Sciatic nerve (tissue), 2 donors: Measurements from ENCODE around the gene EIF4B. TPM values are rescaled to one million over a fixed set of nuclear protein-coding genes. Genes with fewer than 3 reads are reported as not detected.
A peak's percentile ranks its signal among the peaks of the same experiment; 100 is the strongest.

Source experiments
- ATAC-seq: fragments of 200-7000 bp; cut with Tn5 transposase; one replicate; pipeline ENCODE4 v1.9.1; 2020; ENCODE audit warnings: mild to moderate bottlenecking, moderate library complexity
- DNase-seq: peaks from one replicate; pipeline ENCODE4 v3.0.0-alpha.2; 2020; ENCODE audit warnings: low spot score
- intact Hi-C: fragments of 100-400 bp; cut with DNase I; formaldehyde crosslinking; loops from one replicate; pipeline ENCODE4 v1.14.2; 2022
- total RNA-seq: library from RNA; stranded (reverse); fragmentation: NEBNext Ultra II Directional; extraction: Animal tissue kit (Norgen Biotek cat#: 25700); gene quantifications from one replicate; pipeline ENCODE4 v1.2.1, GENCODE V29; 2021
- donor health status: DM: no; HTN: no; CAD: no.
- donor health status: DM: no; HTN: no; CAD: no.

Gene EIF4B
- 522 TPM for total RNA-seq

GRCh38 chr12:53005986-53006809, at the start of gene EIF4B:
Gene EIF4B, plus strand, starts transcription at chr12:53006456. Its CDS starts 28 bp downstream, at chr12:53006484.
- intact Hi-C loops: no loop called here
- peak; percentile 100 for DNase-seq
- peak; percentile 98 for ATAC-seq

- DNase-seq: no peak
- intact Hi-C loops: no loop called here
- ATAC-seq: no peak
Observed at GRCh38 chr12:52956987-52957386, 49.3 kb upstream of the EIF4B start.

- DNase-seq (no peak), ATAC-seq (no peak)
- intact Hi-C loops: no loop called here
Observed at GRCh38 chr12:52964556-52965336, 41.5 kb upstream of the EIF4B start.

- intact Hi-C loops: no loop called here
- ATAC-seq (peak; percentile 32), DNase-seq (no peak)
Observed at GRCh38 chr12:52965337-52965731, 40.9 kb upstream of the EIF4B start.

- ATAC-seq (no peak), DNase-seq (no peak)
- intact Hi-C loops: no loop called here
Observed at GRCh38 chr12:52969166-52969795, 37.0 kb upstream of the EIF4B start.

GRCh38 chr12:52969828-52970569, 36.3 kb upstream of the EIF4B start:
- no peak for DNase-seq
- ATAC-seq: no peak

GRCh38 chr12:52971679-52972329, 34.5 kb upstream of the EIF4B start:
- intact Hi-C loops: no loop called here
- ATAC-seq (no peak), DNase-seq (no peak)

More at GRCh38 chr12:52969828-52970569, 36.3 kb upstream of the EIF4B start:
- intact Hi-C loops: no loop called here

GRCh38 chr12:52975204-52975603, 31.1 kb upstream of the EIF4B start:
- intact Hi-C loops: loop anchor here (5.0 kb wide), 1 partner anchor 88 kb away; no protein-coding TSS in a partner anchor
- no peak for DNase-seq
- no peak for ATAC-seq

GRCh38 chr12:52975820-52976573, 30.3 kb upstream of the EIF4B start:
- intact Hi-C loops: loop anchor here (5.0 kb wide), 1 partner anchor 89 kb away; no protein-coding TSS in a partner anchor
- ATAC-seq: no peak

GRCh38 chr12:52976574-52977071, 29.6 kb upstream of the EIF4B start:
- ATAC-seq (no peak), DNase-seq (no peak)
- intact Hi-C loops: loop anchor here (5.0 kb wide), 1 partner anchor 89 kb away; no protein-coding TSS in a partner anchor

More at GRCh38 chr12:52975820-52976573, 30.3 kb upstream of the EIF4B start:
- no peak for DNase-seq

- intact Hi-C loops: loop anchor here (5.0 kb wide), 1 partner anchor 90 kb away; no protein-coding TSS in a partner anchor
- no peak for ATAC-seq
- no peak for DNase-seq
Observed at GRCh38 chr12:52977170-52977569, 29.1 kb upstream of the EIF4B start.

GRCh38 chr12:52980096-52980649, 26.1 kb upstream of the EIF4B start:
- DNase-seq (no peak), ATAC-seq (no peak)
- intact Hi-C loops: no loop called here

GRCh38 chr12:52980650-52981423, 25.4 kb upstream of the EIF4B start:
- DNase-seq (peak; percentile 89), ATAC-seq (peak; percentile 91)
- intact Hi-C loops: no loop called here

GRCh38 chr12:52984136-52984535, 22.1 kb upstream of the EIF4B start:
- intact Hi-C loops: no loop called here
- DNase-seq (no peak), ATAC-seq (no peak)

- no peak for DNase-seq
- intact Hi-C loops: no loop called here
- ATAC-seq: no peak
Observed at GRCh38 chr12:52988898-52989297, 17.4 kb upstream of the EIF4B start.

GRCh38 chr12:52990206-52990605, 16.1 kb upstream of the EIF4B start:
- DNase-seq (no peak), ATAC-seq (no peak)
- intact Hi-C loops: no loop called here
